T follicular helper cell (primary cell): ENCODE results near the gene CLIP4.

Experiments used
- DNase-seq: peaks from one replicate; pipeline ENCODE4 v3.0.0-alpha.2; 2020; ENCODE audit warnings: low read depth

Gene CLIP4

GRCh38 chr2:29220506-29221270 is 105.5 kb downstream of the CLIP4 start:
- DNase-seq = no peak

- DNase-seq = no peak
Measured at GRCh38 chr2:29222381-29223179, 107.4 kb downstream of the CLIP4 start.

- DNase-seq = no peak
Measured at GRCh38 chr2:29223257-29223656, 108.0 kb downstream of the CLIP4 start.

DNA sequence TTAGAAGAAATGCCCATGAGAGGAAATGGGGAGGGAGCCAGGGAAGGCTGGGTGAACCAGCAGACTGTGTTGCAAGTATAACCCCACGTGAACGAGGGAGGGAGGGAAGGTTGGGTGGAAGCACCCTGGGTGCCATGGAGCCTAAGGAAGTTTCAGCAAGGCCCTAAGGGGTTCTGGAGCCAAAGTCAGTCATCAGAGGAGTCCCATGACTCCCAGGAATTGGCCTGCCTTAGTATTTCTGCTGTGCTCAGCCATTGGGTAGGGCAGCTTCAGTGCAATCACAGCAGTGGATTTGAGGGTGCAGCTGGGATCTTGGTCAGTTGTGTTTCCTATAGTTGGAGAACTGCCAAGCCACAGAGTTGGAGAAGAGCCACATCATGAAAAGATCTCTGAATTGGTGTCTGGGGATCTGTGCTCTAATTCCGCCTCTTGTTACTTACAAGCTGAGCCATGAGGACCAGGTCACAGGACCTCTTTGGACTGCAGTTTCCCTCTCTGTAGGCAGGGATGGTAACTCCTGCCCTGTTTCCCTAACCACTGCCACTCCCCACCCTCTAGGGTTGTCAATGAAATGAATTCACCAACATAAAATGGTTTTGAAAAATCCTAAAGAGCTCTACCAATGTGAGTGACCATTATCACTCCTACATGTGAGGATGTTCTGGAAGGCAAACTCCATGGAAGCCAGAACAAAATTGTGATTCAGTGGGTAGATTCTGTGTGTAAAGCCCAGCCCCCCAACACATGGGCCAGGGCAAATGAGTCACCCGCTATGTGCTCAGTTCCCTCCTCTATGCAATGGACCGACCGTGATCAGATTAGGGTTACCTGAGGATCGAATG is 108.9 kb downstream of the CLIP4 start:
- DNase-seq = no peak

DNA sequence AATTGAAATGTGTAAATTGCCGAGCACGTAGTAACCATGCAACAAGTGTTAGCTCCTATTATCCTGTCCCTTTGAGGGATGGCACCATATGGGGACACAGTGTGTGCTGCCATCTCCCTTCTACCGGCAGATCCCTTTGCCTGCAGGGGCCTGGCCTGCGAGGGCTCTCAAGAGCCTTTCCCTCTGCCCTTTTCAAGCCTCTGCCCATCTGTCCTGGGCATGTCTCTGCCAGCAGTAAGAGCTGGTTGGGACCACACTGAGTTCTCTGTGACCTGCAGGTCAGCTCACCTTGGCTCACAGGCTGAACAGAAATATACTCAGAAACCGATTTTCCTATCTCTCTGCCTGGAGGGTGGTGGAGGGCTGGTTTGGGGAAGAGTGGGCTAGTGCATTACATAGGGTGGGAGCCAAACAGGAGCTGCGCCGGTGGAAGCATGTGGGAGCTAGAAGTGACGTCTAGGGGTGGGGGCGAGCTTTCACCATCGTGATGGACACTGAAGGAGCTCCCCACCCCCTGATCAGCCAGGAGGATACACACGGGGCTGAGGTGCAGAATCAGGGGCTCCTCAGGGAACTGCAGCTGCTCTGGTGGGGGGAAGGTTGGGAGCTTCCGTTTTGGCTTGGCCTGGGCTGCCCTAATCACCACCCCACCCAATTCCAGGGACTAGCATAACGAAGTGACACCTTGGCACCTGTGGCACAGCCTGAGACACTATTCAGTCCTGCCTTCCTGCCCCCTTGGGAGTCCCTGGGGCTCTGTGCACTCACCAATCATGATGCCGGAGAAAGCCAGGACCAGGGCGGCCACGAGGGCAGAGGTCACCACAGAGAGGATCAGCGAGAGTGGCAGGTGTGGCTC is 109.7 kb downstream of the CLIP4 start:
- no peak for DNase-seq

DNA sequence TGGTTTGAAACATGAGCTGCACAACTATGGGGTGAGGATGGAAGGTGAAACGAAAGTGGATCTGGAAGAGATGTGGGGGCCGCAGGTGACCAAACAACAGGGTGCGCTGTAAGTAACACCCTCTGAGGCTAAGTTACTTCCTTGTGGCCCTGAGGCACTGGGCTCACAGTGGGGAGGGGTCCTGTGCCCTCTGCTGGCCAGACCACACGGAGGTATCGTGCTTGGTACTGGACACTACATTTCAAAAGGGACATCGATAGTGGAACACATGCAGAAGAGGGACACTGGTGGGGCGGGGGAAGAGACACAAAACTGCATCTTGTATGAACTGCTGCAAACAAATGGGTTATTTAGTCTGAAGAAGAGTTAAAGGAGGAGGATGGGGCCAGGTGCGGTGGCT is 110.6 kb downstream of the CLIP4 start:
- no peak for DNase-seq

GRCh38 chr2:29226375-29226774 is 111.2 kb downstream of the CLIP4 start:
- no peak for DNase-seq

GRCh38 chr2:29226808-29227207 is 111.6 kb downstream of the CLIP4 start:
- DNase-seq = no peak

DNA sequence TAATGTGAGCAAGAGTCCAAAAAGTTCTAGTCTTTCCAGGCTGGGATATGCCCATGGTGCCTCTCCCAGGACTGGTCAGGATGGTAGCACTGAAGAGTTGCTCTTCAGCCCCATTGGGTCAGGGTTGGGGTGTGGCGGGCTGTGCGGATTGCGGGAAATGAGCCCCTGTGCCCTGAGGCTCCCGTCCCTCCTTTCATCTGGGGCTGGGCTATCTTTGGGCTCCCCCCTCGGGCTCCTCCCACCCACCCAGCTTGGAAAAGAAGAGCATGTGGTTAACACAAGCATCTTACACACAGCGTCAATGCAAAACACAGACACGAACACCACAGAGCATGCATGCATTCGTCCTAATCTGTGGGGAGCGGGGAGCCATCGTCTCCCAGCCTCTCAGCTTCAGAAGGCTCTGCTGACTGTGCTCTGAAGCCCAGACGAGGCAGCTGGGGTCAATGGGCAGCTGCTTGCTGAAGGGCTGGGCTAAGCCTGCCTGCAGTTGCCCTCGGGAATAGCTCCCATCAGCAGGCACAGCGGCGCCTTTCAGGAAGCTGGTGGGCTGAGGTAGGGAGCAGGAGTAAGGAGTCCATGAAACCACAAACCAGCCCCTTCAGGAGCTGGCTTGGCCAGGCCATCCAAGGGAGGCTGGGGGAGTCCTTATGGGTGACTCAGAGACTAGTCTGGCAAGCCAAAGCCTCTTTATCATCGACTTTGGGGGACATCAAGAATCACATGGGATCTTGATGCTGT is 112.9 kb downstream of the CLIP4 start:
- no peak for DNase-seq

GRCh38 chr2:29228947-29229346 is 113.7 kb downstream of the CLIP4 start:
- DNase-seq = no peak

GRCh38 chr2:29229640-29230039 is 114.4 kb downstream of the CLIP4 start:
- DNase-seq = no peak

GRCh38 chr2:29232041-29232440 is 116.8 kb downstream of the CLIP4 start:
- DNase-seq = no peak

DNA sequence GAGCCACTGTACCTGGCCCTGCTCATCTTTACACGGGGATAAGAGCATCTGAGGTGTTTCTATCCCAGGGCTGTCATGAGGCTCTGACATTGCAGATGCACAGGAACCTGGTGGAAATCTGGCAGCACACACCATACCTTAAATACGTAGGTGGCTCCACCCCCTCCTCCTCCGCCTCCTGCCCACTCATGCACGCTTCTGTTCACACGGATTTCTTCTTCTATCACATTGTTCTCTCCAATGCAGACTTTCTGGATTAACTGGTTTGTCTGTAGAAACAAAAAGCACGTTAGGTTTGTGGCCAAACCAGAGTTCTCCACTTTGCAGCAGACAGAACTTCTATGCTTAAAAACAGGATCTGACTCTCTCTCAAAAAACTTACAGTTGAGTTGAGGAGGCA is 118.2 kb downstream of the CLIP4 start:
- DNase-seq = no peak

DNA sequence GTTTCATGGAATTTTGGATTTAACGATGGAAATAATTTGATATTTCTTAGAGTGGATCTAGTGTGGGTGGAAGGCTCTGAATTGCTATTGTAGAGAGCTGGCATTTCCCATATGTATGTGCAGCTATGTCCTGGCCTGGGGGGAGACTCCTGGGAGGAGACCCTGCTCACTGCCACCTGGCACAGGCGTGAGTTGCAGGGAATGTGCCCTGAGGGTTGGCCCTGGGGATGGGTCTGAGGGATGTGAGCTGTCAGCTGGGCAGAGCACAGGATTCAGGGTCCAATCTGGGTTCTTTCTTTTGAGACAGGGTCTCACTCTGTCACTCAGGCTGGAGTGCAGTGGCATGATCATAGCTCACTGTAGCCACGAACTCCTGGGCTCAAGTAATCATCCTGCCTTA is 120.2 kb downstream of the CLIP4 start:
- no peak for DNase-seq

DNA sequence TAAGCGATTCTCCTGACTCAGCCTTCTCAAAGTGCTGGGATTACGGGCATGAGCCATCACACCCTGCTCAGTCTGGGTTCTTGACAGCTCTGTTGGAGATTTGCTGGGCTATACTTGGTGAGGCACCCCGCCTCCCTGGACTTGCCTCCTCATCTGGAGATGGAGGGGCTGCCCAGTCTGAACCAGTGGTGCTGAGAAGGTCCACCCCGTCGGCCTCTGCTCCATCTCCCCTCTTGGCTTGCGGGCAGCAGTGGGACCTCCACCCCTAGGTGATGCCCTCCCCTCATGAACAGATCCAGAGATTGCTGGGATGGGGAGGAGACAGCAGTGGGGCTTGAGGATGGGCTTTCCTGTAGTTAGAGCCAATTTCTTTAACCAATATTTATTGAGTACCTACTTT is 120.9 kb downstream of the CLIP4 start:
- DNase-seq = no peak

GRCh38 chr2:29238497-29238896 is 123.3 kb downstream of the CLIP4 start:
- no peak for DNase-seq
